ENCODE data around the gene INPP5F. TPM values are rescaled to one million over a fixed set of nuclear protein-coding genes. Genes with fewer than 3 reads are reported as not detected.
A peak's percentile ranks its signal among the peaks of the same experiment; 100 is the strongest.

Gene INPP5F
- total and polyA plus RNA-seq, 2 of the 13 experiments (the other 11 are each of a cell fraction or from before 2014, with no cell fraction given) = 12.5 to 15.7 TPM

DNA sequence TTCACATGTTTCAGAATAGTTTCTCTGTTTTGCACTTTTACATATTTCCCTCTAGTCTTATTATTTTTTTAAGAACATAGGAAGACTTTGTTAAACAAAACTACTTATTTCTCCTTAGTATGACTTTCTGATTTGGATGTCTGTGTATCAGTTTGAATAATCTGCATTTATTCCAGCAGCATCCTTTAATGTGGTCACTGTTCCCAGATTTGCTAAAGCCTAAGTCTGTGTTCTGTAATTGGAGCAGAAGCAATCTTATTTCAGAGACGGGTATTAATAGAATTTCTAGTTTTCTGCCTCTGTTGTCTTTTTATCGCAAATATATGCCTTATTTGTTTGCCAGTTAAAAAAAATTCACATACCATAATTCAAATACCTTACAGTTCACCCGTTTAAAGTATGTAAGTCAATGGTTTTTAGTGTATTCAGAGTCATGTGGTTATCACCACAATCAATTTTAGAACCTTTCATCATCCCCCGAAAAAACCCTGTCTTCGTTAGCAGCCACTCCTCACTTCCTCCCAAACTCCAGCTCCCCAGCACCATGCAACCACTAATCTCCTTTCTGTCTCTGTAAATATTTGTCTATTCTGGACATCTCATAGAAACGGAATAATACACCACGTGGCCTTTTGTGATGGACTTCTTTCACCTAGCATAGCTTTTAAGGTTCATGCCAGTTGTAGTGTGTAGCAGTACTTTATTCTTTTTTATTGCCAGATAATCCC is 58.7 kb downstream of the INPP5F start (continued):
- TF ChIP-seq, protein P1, sequence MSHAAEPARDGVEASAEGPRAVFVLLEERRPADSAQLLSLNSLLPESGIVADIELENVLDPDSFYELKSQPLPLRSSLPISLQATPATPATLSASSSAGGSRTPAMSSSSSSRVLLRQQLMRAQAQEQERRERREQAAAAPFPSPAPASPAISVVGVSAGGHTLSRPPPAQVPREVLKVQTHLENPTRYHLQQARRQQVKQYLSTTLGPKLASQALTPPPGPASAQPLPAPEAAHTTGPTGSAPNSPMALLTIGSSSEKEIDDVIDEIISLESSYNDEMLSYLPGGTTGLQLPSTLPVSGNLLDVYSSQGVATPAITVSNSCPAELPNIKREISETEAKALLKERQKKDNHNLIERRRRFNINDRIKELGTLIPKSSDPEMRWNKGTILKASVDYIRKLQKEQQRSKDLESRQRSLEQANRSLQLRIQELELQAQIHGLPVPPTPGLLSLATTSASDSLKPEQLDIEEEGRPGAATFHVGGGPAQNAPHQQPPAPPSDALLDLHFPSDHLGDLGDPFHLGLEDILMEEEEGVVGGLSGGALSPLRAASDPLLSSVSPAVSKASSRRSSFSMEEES (CRISPR knock-in tag; IDR thresholded peaks at IDR 0.05) = peak; percentile 81
- TF ChIP-seq, protein P2, sequence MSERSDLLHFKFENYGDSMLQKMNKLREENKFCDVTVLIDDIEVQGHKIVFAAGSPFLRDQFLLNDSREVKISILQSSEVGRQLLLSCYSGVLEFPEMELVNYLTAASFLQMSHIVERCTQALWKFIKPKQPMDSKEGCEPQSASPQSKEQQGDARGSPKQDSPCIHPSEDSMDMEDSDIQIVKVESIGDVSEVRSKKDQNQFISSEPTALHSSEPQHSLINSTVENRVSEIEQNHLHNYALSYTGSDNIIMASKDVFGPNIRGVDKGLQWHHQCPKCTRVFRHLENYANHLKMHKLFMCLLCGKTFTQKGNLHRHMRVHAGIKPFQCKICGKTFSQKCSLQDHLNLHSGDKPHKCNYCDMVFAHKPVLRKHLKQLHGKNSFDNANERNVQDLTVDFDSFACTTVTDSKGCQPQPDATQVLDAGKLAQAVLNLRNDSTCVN (CRISPR knock-in tag; IDR thresholded peaks at IDR 0.05; ENCODE audit: borderline replicate concordance) = peak; percentile 70; the same call in 1 of the 2 replicates
- TF ChIP-seq RARG (CRISPR knock-in tag; IDR thresholded peaks at IDR 0.05; ENCODE audit: low read depth) (no peak), CEBPG (CRISPR knock-in tag; IDR thresholded peaks at IDR 0.05) (peak; percentile 19; the same call in 1 of the 2 replicates), TCF7 (IDR thresholded peaks at IDR 0.05; ENCODE audit: low read depth) (peak; percentile 56), IRF2 (CRISPR knock-in tag; IDR thresholded peaks at IDR 0.05) (0 out of 2 replicates have a peak, but pooled peaks have one; percentile 20), MED1 (CRISPR knock-in tag; IDR thresholded peaks at IDR 0.05) (0 out of 2 replicates have a peak, but pooled peaks have one; percentile 39), RFX5 (IDR thresholded peaks at IDR 0.05; ENCODE audit: low read depth, low read length) (no peak), RAD51 (IDR thresholded peaks at IDR 0.05; ENCODE audit: borderline replicate concordance) (no peak), HDAC2 (CRISPR knock-in tag; IDR thresholded peaks at IDR 0.05) (peak; percentile 40; the same call in 1 of the 2 replicates), FOXP1 (IDR thresholded peaks at IDR 0.05) (no peak), FOXP1 (CRISPR knock-in tag; IDR thresholded peaks at IDR 0.05) (peak; percentile 58; the same call in 1 of the 2 replicates), KLF13 (CRISPR knock-in tag; IDR thresholded peaks at IDR 0.05) (no peak), ONECUT2 (CRISPR knock-in tag; IDR thresholded peaks at IDR 0.05) (0 out of 2 replicates have a peak, but pooled peaks have one; percentile 44), ISL2 (CRISPR knock-in tag; IDR thresholded peaks at IDR 0.05) (peak; percentile 77), SOX13 (IDR thresholded peaks at IDR 0.05) (no peak), SOX13 (CRISPR knock-in tag; conservative IDR thresholded peaks at IDR 0.05 in 1 of 2, IDR thresholded peaks at IDR 0.05 in 1 of 2) (peak in 1 of 2 experiments; percentile 88; a peak in 2 of 4 replicates), EP300 (IDR thresholded peaks at IDR 0.05; ENCODE audit: low read depth in 2 of 2, low read length in 2 of 2) (peak in 1 of 2 experiments; percentile 73; a peak in 2 of 4 replicates), EP300 (CRISPR knock-in tag; IDR thresholded peaks at IDR 0.05; ENCODE audit: borderline replicate concordance) (no peak), FOXA3 (CRISPR knock-in tag; IDR thresholded peaks at IDR 0.05) (peak; percentile 67)
- TF ChIP-seq, protein P3, sequence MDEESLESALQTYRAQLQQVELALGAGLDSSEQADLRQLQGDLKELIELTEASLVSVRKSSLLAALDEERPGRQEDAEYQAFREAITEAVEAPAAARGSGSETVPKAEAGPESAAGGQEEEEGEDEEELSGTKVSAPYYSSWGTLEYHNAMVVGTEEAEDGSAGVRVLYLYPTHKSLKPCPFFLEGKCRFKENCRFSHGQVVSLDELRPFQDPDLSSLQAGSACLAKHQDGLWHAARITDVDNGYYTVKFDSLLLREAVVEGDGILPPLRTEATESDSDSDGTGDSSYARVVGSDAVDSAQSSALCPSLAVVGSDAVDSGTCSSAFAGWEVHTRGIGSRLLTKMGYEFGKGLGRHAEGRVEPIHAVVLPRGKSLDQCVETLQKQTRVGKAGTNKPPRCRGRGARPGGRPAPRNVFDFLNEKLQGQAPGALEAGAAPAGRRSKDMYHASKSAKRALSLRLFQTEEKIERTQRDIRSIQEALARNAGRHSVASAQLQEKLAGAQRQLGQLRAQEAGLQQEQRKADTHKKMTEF (CRISPR knock-in tag; IDR thresholded peaks at IDR 0.05) = peak; percentile 43; the same call in 1 of the 2 replicates
- TF ChIP-seq, protein P4, sequence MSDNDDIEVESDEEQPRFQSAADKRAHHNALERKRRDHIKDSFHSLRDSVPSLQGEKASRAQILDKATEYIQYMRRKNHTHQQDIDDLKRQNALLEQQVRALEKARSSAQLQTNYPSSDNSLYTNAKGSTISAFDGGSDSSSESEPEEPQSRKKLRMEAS (IDR thresholded peaks at IDR 0.05) = peak; percentile 49; the same call in 1 of the 2 replicates
- TF ChIP-seq, protein P5, sequence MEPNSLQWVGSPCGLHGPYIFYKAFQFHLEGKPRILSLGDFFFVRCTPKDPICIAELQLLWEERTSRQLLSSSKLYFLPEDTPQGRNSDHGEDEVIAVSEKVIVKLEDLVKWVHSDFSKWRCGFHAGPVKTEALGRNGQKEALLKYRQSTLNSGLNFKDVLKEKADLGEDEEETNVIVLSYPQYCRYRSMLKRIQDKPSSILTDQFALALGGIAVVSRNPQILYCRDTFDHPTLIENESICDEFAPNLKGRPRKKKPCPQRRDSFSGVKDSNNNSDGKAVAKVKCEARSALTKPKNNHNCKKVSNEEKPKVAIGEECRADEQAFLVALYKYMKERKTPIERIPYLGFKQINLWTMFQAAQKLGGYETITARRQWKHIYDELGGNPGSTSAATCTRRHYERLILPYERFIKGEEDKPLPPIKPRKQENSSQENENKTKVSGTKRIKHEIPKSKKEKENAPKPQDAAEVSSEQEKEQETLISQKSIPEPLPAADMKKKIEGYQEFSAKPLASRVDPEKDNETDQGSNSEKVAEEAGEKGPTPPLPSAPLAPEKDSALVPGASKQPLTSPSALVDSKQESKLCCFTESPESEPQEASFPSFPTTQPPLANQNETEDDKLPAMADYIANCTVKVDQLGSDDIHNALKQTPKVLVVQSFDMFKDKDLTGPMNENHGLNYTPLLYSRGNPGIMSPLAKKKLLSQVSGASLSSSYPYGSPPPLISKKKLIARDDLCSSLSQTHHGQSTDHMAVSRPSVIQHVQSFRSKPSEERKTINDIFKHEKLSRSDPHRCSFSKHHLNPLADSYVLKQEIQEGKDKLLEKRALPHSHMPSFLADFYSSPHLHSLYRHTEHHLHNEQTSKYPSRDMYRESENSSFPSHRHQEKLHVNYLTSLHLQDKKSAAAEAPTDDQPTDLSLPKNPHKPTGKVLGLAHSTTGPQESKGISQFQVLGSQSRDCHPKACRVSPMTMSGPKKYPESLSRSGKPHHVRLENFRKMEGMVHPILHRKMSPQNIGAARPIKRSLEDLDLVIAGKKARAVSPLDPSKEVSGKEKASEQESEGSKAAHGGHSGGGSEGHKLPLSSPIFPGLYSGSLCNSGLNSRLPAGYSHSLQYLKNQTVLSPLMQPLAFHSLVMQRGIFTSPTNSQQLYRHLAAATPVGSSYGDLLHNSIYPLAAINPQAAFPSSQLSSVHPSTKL (CRISPR knock-in tag; IDR thresholded peaks at IDR 0.05) = peak; percentile 87
